ENCODE measurements around the gene GRK6. TPM values are rescaled to one million over a fixed set of nuclear protein-coding genes. Genes with fewer than 3 reads are reported as not detected.

GRK6 gene
- total and polyA plus RNA-seq, 2 experiments from 2014 or later, result 13.0 to 56.8 TPM

Other genes starting within 250 kb of the GRK6 start
- 24.8 and 27.1 TPM in 2 replicates for gene RAB24, start 123.0 kb upstream of the GRK6 start, total RNA-seq (2014; rRNA removed; shearing (Covaris generic))
- 26.1 and 27.7 TPM in 2 replicates for gene RAB24, start 123.0 kb upstream of the GRK6 start, polyA plus RNA-seq (2016; fragmentation: Nextera tagmentation; extraction: Ambion mirVana)
- gene PRELID1, start 122.9 kb upstream of the GRK6 start, total RNA-seq (2014; rRNA removed; shearing (Covaris generic)), result 271 and 328 TPM in 2 replicates
- gene PRELID1, start 122.9 kb upstream of the GRK6 start, polyA plus RNA-seq (2016; fragmentation: Nextera tagmentation; extraction: Ambion mirVana), result 349 and 359 TPM in 2 replicates
- gene MXD3, start 114.8 kb upstream of the GRK6 start, total RNA-seq (2014; rRNA removed; shearing (Covaris generic)), result 11.6 and 13.0 TPM in 2 replicates
- gene MXD3, start 114.8 kb upstream of the GRK6 start, polyA plus RNA-seq (2016; fragmentation: Nextera tagmentation; extraction: Ambion mirVana), result 8.4 and 9.9 TPM in 2 replicates
- gene LMAN2, start 75.0 kb upstream of the GRK6 start, total RNA-seq (2014; rRNA removed; shearing (Covaris generic)), result 220 and 227 TPM in 2 replicates
- gene LMAN2, start 75.0 kb upstream of the GRK6 start, polyA plus RNA-seq (2016; fragmentation: Nextera tagmentation; extraction: Ambion mirVana), result 145 and 153 TPM in 2 replicates
- 37.9 and 39.3 TPM in 2 replicates for gene RGS14, start 68.8 kb upstream of the GRK6 start, total RNA-seq (2014; rRNA removed; shearing (Covaris generic))
- gene RGS14, start 68.8 kb upstream of the GRK6 start, polyA plus RNA-seq (2016; fragmentation: Nextera tagmentation; extraction: Ambion mirVana), result 23.5 and 24.8 TPM in 2 replicates
- gene SLC34A1, start 42.2 kb upstream of the GRK6 start, total RNA-seq (2014; rRNA removed; shearing (Covaris generic)), result 0.31 TPM in 1 of 2 replicates, not detected in the other
- gene SLC34A1, start 42.2 kb upstream of the GRK6 start, polyA plus RNA-seq (2016; fragmentation: Nextera tagmentation; extraction: Ambion mirVana), result not detected in 2 replicates
- 1.9 TPM in 1 of 2 replicates, not detected in the other for gene PFN3, start 26.0 kb upstream of the GRK6 start, total RNA-seq (2014; rRNA removed; shearing (Covaris generic))
- gene PFN3, start 26.0 kb upstream of the GRK6 start, polyA plus RNA-seq (2016; fragmentation: Nextera tagmentation; extraction: Ambion mirVana), result 2.0 and 3.1 TPM in 2 replicates
- 2.6 and 2.9 TPM in 2 replicates for gene F12, start 17.1 kb upstream of the GRK6 start, total RNA-seq (2014; rRNA removed; shearing (Covaris generic))
- 8.0 and 8.1 TPM in 2 replicates for gene F12, start 17.1 kb upstream of the GRK6 start, polyA plus RNA-seq (2016; fragmentation: Nextera tagmentation; extraction: Ambion mirVana)
- 6.4 and 9.7 TPM in 2 replicates for gene PRR7, start 20.1 kb downstream of the GRK6 start, total RNA-seq (2014; rRNA removed; shearing (Covaris generic))
- 7.6 and 7.7 TPM in 2 replicates for gene PRR7, start 20.1 kb downstream of the GRK6 start, polyA plus RNA-seq (2016; fragmentation: Nextera tagmentation; extraction: Ambion mirVana)
- gene DBN1, start 47.0 kb downstream of the GRK6 start, total RNA-seq (2014; rRNA removed; shearing (Covaris generic)), result 242 and 290 TPM in 2 replicates
- gene DBN1, start 47.0 kb downstream of the GRK6 start, polyA plus RNA-seq (2016; fragmentation: Nextera tagmentation; extraction: Ambion mirVana), result 102 and 106 TPM in 2 replicates
- 73.0 and 94.7 TPM in 2 replicates for gene PDLIM7, start 70.9 kb downstream of the GRK6 start, total RNA-seq (2014; rRNA removed; shearing (Covaris generic))
- 128 TPM in 2 replicates for gene PDLIM7, start 70.9 kb downstream of the GRK6 start, polyA plus RNA-seq (2016; fragmentation: Nextera tagmentation; extraction: Ambion mirVana)
- 4.9 and 11.1 TPM in 2 replicates for gene DOK3, start 83.2 kb downstream of the GRK6 start, total RNA-seq (2014; rRNA removed; shearing (Covaris generic))
- gene DOK3, start 83.2 kb downstream of the GRK6 start, polyA plus RNA-seq (2016; fragmentation: Nextera tagmentation; extraction: Ambion mirVana), result 2.2 and 2.8 TPM in 2 replicates
- gene DDX41, start 90.3 kb downstream of the GRK6 start, total RNA-seq (2014; rRNA removed; shearing (Covaris generic)), result 115 and 139 TPM in 2 replicates
- 67.1 and 73.4 TPM in 2 replicates for gene DDX41, start 90.3 kb downstream of the GRK6 start, polyA plus RNA-seq (2016; fragmentation: Nextera tagmentation; extraction: Ambion mirVana)
- gene FAM193B, start 127.9 kb downstream of the GRK6 start, total RNA-seq (2014; rRNA removed; shearing (Covaris generic)), result 46.9 and 58.6 TPM in 2 replicates
- 44.4 and 46.1 TPM in 2 replicates for gene FAM193B, start 127.9 kb downstream of the GRK6 start, polyA plus RNA-seq (2016; fragmentation: Nextera tagmentation; extraction: Ambion mirVana)
- 130 and 142 TPM in 2 replicates for gene TMED9, start 165.5 kb downstream of the GRK6 start, total RNA-seq (2014; rRNA removed; shearing (Covaris generic))
- gene TMED9, start 165.5 kb downstream of the GRK6 start, polyA plus RNA-seq (2016; fragmentation: Nextera tagmentation; extraction: Ambion mirVana), result 74.4 and 77.2 TPM in 2 replicates
- gene B4GALT7, start 173.5 kb downstream of the GRK6 start, total RNA-seq (2014; rRNA removed; shearing (Covaris generic)), result 17.6 and 23.3 TPM in 2 replicates
- 10.0 and 10.4 TPM in 2 replicates for gene B4GALT7, start 173.5 kb downstream of the GRK6 start, polyA plus RNA-seq (2016; fragmentation: Nextera tagmentation; extraction: Ambion mirVana)

Data from GM23338 (cell line).